ENCODE results near the gene CPB2. TPM values are rescaled to one million over a fixed set of nuclear protein-coding genes. Genes with fewer than 3 reads are reported as not detected.

The CPB2 gene
- total and polyA plus RNA-seq, 4 donors: 0.11 to 0.30 (median 0.16) TPM; not detected in 1

GRCh38 chr13:46015366-46015765, 89.5 kb downstream of the CPB2 start:
- H3K27me3 ChIP-seq (ENCODE audit: control insufficient read depth, insufficient read depth, low read length): no peaks in the 10 kb centered on the region
- H3K4me3 ChIP-seq (ENCODE audit: low read depth, low read length): no peak overlapping the region
- H3K9me3 ChIP-seq (ENCODE audit: control insufficient read depth, insufficient read depth, low read length): no peaks in the 10 kb centered on the region
- no peak overlapping the region for H3K27ac ChIP-seq (ENCODE audit: low read depth, low read length)
- no peak for DNase-seq (ENCODE audit: low read depth in 4 of 6, low spot score in 6 of 6)
- WGBS (ENCODE audit: insufficient coverage): no CpG with 5 or more reads among the region's 3 CpGs
- H3K36me3 ChIP-seq (ENCODE audit: control insufficient read depth, insufficient read depth, low read length): peaks cover 8% of the 10 kb centered on the region
- H3K4me1 ChIP-seq (ENCODE audit: control insufficient read depth, insufficient read depth, low read length): no peaks in the 10 kb centered on the region

GRCh38 chr13:46012404-46012803, 92.4 kb downstream of the CPB2 start:
- Histone ChIP-seq H3K27ac (ENCODE audit: low read depth, low read length) (no peak overlapping the region), H3K36me3 (ENCODE audit: control insufficient read depth, insufficient read depth, low read length) (peaks cover 5% of the 10 kb centered on the region)

GRCh38 chr13:46010148-46010547, 94.7 kb downstream of the CPB2 start:
- Histone ChIP-seq H3K36me3 (ENCODE audit: control insufficient read depth, insufficient read depth, low read length) (peaks cover 12% of the 10 kb centered on the region), H3K9me3 (ENCODE audit: control insufficient read depth, insufficient read depth, low read length) (no peaks in the 10 kb centered on the region), H3K27ac (ENCODE audit: low read depth, low read length) (no peak overlapping the region), H3K4me3 (ENCODE audit: low read depth, low read length) (no peak overlapping the region), H3K27me3 (ENCODE audit: control insufficient read depth, insufficient read depth, low read length) (no peaks in the 10 kb centered on the region), H3K4me1 (ENCODE audit: control insufficient read depth, insufficient read depth, low read length) (no peaks in the 10 kb centered on the region)
- whole genome bisulfite sequencing (ENCODE audit: insufficient coverage): 72% methylated on average over 4 of the region's 6 CpGs
- DNase-seq (ENCODE audit: low read depth in 4 of 6, low spot score in 6 of 6): peak in 5 of 6 donors; percentile 11 to 88 (median 33)

More at GRCh38 chr13:46012404-46012803, 92.4 kb downstream of the CPB2 start:
- no peak overlapping the region for H3K4me3 ChIP-seq (ENCODE audit: low read depth, low read length)
- H3K9me3 ChIP-seq (ENCODE audit: control insufficient read depth, insufficient read depth, low read length): no peaks in the 10 kb centered on the region
- no peak for DNase-seq (ENCODE audit: low read depth in 4 of 6, low spot score in 6 of 6)
- no peaks in the 10 kb centered on the region for H3K4me1 ChIP-seq (ENCODE audit: control insufficient read depth, insufficient read depth, low read length)
- no peaks in the 10 kb centered on the region for H3K27me3 ChIP-seq (ENCODE audit: control insufficient read depth, insufficient read depth, low read length)

- Histone ChIP-seq H3K36me3 (ENCODE audit: control insufficient read depth, insufficient read depth, low read length) (peaks cover 12% of the 10 kb centered on the region), H3K4me1 (ENCODE audit: control insufficient read depth, insufficient read depth, low read length) (no peaks in the 10 kb centered on the region), H3K27me3 (ENCODE audit: control insufficient read depth, insufficient read depth, low read length) (no peaks in the 10 kb centered on the region), H3K9me3 (ENCODE audit: control insufficient read depth, insufficient read depth, low read length) (no peaks in the 10 kb centered on the region), H3K27ac (ENCODE audit: low read depth, low read length) (no peak overlapping the region), H3K4me3 (ENCODE audit: low read depth, low read length) (no peak overlapping the region)
- WGBS (ENCODE audit: insufficient coverage): no CpG with 5 or more reads among the region's 2 CpGs
- no peak for DNase-seq (ENCODE audit: low read depth in 4 of 6, low spot score in 6 of 6)
These were observed 96.2 kb downstream of the CPB2 start for GRCh38 chr13:46008631-46009030.

- no peak for DNase-seq (ENCODE audit: low read depth in 4 of 6, low spot score in 6 of 6)
- Histone ChIP-seq H3K4me1 (ENCODE audit: control insufficient read depth, insufficient read depth, low read length) (no peaks in the 10 kb centered on the region), H3K27me3 (ENCODE audit: control insufficient read depth, insufficient read depth, low read length) (no peaks in the 10 kb centered on the region), H3K27ac (ENCODE audit: low read depth, low read length) (no peak overlapping the region), H3K36me3 (ENCODE audit: control insufficient read depth, insufficient read depth, low read length) (peaks cover 9% of the 10 kb centered on the region), H3K4me3 (ENCODE audit: low read depth, low read length) (no peak overlapping the region), H3K9me3 (ENCODE audit: control insufficient read depth, insufficient read depth, low read length) (no peaks in the 10 kb centered on the region)
- WGBS (ENCODE audit: insufficient coverage): 100% methylated on average over 1 of the region's 6 CpGs
These were observed 98.0 kb downstream of the CPB2 start for GRCh38 chr13:46006688-46007452.

GRCh38 chr13:46004491-46004890, 100.3 kb downstream of the CPB2 start:
- Histone ChIP-seq H3K4me3 (ENCODE audit: low read depth, low read length) (no peak overlapping the region), H3K27me3 (ENCODE audit: control insufficient read depth, insufficient read depth, low read length) (no peaks in the 10 kb centered on the region), H3K4me1 (ENCODE audit: control insufficient read depth, insufficient read depth, low read length) (no peaks in the 10 kb centered on the region), H3K9me3 (ENCODE audit: control insufficient read depth, insufficient read depth, low read length) (no peaks in the 10 kb centered on the region), H3K27ac (ENCODE audit: low read depth, low read length) (no peak overlapping the region), H3K36me3 (ENCODE audit: control insufficient read depth, insufficient read depth, low read length) (peaks cover 9% of the 10 kb centered on the region)
- no peak for DNase-seq (ENCODE audit: low read depth in 4 of 6, low spot score in 6 of 6)
- WGBS (ENCODE audit: insufficient coverage): no CpG with 5 or more reads among the region's 1 CpG

Other genes with a start within 250 kb of the CPB2 start
- 10 to 100 TPM; 33.5 to 34.3 TPM for gene ZC3H13, start 52.3 kb downstream of the CPB2 start, total RNA-seq
- 10 to 100 TPM; 39.1 to 50.5 TPM for gene ZC3H13, start 52.3 kb downstream of the CPB2 start, polyA plus RNA-seq (ENCODE audit: insufficient read length in 2 of 2)
- gene LCP1, start 77.1 kb upstream of the CPB2 start, total RNA-seq: 10 to 100 TPM; 13.7 to 65.1 TPM
- gene LCP1, start 77.1 kb upstream of the CPB2 start, polyA plus RNA-seq (ENCODE audit: insufficient read length in 2 of 2): 10 to 100 TPM; 13.8 to 20.4 TPM
- gene LRRC63, start 106.9 kb upstream of the CPB2 start, total RNA-seq: under 1 TPM; 0.61 to 0.79 TPM
- gene LRRC63, start 106.9 kb upstream of the CPB2 start, polyA plus RNA-seq (ENCODE audit: insufficient read length in 2 of 2): under 1 TPM; 0.73 to 0.78 TPM